Mesothelial cell of epicardium (in vitro differentiated cells): ENCODE measurements around the gene CIB4. TPM values are rescaled to one million over a fixed set of nuclear protein-coding genes. Genes with fewer than 3 reads are reported as not detected.
A peak's percentile ranks its signal among the peaks of the same experiment; 100 is the strongest.
"Not testable (repeated sequence)": the region's sequence is repeated elsewhere in the genome, so short reads cannot be mapped to it uniquely, and the experiment has no call there.

Experiments
- DNase-seq, 2 experiments: peaks; one replicate each; pipeline ENCODE4 v3.0.0; 2021; ENCODE audit warnings: low spot score in 2 of 2; ENCODE audit not compliant: unreplicated experiment in 2 of 2
- H3K27ac Mint-ChIP-seq: 2 replicates; pipeline ENCODE4 v1.8.0; 2021; ENCODE audit warnings: mixed read lengths
- H3K27me3 Mint-ChIP-seq: 2 replicates; pipeline ENCODE4 v1.8.0; 2021; ENCODE audit warnings: low read depth, mixed read lengths
- H3K36me3 Mint-ChIP-seq: 2 replicates; pipeline ENCODE4 v1.8.0; 2021; ENCODE audit warnings: mixed read lengths
- H3K4me1 Mint-ChIP-seq: 2 replicates; pipeline ENCODE4 v1.8.0; 2021; ENCODE audit warnings: mixed read lengths
- H3K4me3 Mint-ChIP-seq: 2 replicates; pipeline ENCODE4 v1.8.0; 2021; ENCODE audit warnings: mild to moderate bottlenecking, moderate library complexity, mixed read lengths
- H3K9me3 Mint-ChIP-seq: 2 replicates; pipeline ENCODE4 v1.8.0; 2021; ENCODE audit warnings: mixed read lengths
- CTCF ChIP-seq: fragments of 200-600 bp; sonication (generic); IDR thresholded peaks from one replicate; pipeline ENCODE4 v1.5.0; 2021; ENCODE audit warnings: antibody characterized with exemption; ENCODE audit not compliant: unreplicated experiment
- total RNA-seq: library from RNA; stranded (reverse); gene quantifications from 3 replicates; pipeline ENCODE4 v1.2.1, GENCODE V29; 2021

CIB4 gene
- total RNA-seq, 1 donor from 2014 or later, result not detected

- no peak for TF ChIP-seq CTCF
- Mint-ChIP-seq H3K27ac (no peak overlapping the region), H3K4me1 (no peaks in the 10 kb centered on the region), H3K4me3 (no peak overlapping the region), H3K27me3 (peaks cover 78% of the 10 kb centered on the region), H3K36me3 (no peaks in the 10 kb centered on the region), H3K9me3 (no peaks in the 10 kb centered on the region)
- DNase-seq, result no peak
These were observed 71.1 kb downstream of the CIB4 start for GRCh38 chr2:26570083-26570430.

DNA sequence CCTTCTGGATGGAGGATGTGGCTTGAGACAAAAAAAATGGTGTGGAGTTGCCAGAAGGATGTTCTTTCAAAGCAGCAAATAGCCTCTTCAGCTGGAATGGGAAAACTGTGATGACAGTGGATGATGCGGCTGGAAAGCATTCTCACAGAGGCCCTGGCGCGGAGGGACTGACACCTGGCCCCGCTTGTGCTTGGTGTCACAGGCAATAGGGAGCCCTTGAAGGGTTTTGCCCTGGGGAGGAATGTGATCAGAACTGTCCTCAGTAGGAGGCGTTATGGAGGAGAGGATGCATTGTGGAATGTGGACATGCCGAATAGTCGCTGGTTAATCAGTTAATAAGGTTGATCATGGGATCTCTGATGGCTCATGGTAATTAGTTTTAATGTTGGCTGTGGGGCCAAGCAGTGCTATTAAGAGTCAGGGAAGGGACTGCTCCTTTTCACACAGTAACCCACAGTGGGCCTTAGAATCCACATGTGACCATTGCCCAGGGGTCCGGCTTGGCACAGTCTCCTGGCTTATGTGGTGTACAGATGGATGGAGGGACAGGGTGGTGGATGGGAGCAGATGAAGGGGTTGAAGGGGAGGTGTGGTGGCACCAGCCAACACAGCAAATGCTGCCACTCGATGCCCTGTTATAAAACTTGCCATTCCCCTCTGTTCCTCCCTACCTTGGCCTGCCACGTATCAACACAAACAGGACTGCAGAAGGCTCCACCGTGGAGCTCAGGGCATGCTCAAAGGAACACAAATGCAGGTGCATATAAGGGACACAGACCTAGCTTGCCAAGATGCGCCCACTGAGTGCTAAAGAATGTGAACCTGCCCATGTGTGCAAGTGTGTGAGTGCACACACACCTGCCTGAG is 71.7 kb downstream of the CIB4 start:
- no peak for TF ChIP-seq CTCF
- Mint-ChIP-seq H3K4me1 (no peaks in the 10 kb centered on the region), H3K9me3 (no peaks in the 10 kb centered on the region), H3K36me3 (no peaks in the 10 kb centered on the region), H3K27ac (no peak overlapping the region), H3K4me3 (no peak overlapping the region), H3K27me3 (peaks cover 77% of the 10 kb centered on the region)
- no peak for DNase-seq

- DNase-seq, result no peak
- no peaks in the 10 kb centered on the region for H3K4me1 Mint-ChIP-seq
- H3K9me3 Mint-ChIP-seq, result no peaks in the 10 kb centered on the region
- no peak overlapping the region for H3K4me3 Mint-ChIP-seq
- peaks cover 76% of the 10 kb centered on the region for H3K27me3 Mint-ChIP-seq
- H3K36me3 Mint-ChIP-seq, result no peaks in the 10 kb centered on the region
- no peak for TF ChIP-seq CTCF
- H3K27ac Mint-ChIP-seq, result no peak overlapping the region
These were observed 72.9 kb downstream of the CIB4 start for GRCh38 chr2:26568076-26568890.

DNA sequence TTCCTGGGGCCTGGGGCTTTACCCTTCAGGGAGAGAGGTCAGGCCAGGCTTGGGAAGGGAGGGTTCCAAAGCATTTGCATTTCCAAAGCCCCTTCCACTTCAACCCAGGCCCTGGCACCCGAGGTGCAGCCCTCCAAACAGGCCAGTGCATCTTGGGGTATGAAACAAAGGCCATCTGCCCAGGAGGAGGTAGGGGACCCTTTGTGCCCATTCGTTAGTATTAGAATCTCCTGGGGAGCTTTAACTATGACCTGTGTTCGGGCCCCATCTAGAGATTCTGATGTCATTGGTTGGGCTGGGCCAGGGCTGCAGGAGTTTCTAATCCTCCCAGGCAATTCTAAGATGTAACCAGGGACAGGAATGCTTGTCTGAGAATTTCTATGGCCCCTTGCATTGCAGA is 73.6 kb downstream of the CIB4 start:
- Mint-ChIP-seq H3K36me3 (no peaks in the 10 kb centered on the region), H3K27ac (no peak overlapping the region), H3K4me1 (no peaks in the 10 kb centered on the region), H3K9me3 (no peaks in the 10 kb centered on the region), H3K27me3 (peaks cover 72% of the 10 kb centered on the region), H3K4me3 (no peak overlapping the region)
- TF ChIP-seq CTCF, result no peak
- peak in 1 of 2 experiments; percentile 6 for DNase-seq

DNA sequence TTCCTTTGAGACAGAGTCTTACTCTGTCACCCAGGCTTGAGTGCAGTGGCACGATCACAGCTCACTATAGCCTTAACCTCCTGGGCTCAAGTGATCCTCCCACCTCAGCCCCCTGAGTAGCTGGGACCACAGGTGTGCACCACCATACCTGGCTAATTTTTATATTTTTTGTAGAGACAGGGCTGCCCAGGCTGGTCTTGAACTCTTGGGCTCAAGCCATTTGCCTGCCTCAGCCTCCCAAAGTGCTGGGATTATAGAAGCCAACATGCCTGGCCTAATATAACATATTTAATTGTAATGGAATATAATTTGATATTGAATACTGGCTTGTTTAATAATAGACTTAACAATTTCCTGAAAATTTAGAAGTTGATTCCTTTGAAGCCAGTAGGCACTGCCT is 74.4 kb downstream of the CIB4 start:
- H3K4me3 Mint-ChIP-seq, H3K9me3 Mint-ChIP-seq, H3K4me1 Mint-ChIP-seq, DNase-seq, H3K27ac Mint-ChIP-seq, H3K36me3 Mint-ChIP-seq: not testable (repeated sequence)
- peaks cover 64% of the 10 kb centered on the region for H3K27me3 Mint-ChIP-seq

DNA sequence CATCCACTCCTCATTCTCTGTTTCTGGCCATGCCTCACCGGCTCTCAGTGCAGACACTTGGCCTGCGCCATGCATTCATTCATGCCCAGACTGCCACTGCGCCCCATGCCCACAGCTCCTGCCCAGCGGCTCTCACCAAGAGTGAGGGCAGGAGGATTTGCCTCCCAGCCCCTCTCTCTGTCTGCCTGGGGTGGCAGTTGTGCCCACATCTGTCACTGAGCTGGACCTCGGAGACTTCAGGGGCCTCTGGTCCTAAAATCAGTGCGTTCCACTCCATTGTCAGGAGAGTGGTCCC is 75.1 kb downstream of the CIB4 start:
- Mint-ChIP-seq H3K27ac (no peak overlapping the region), H3K9me3 (no peaks in the 10 kb centered on the region), H3K36me3 (no peaks in the 10 kb centered on the region), H3K4me3 (no peak overlapping the region), H3K27me3 (peaks cover 61% of the 10 kb centered on the region), H3K4me1 (no peaks in the 10 kb centered on the region)
- no peak for TF ChIP-seq CTCF
- DNase-seq, result no peak
